ENCODE measurements around the gene DAP. TPM values are rescaled to one million over a fixed set of nuclear protein-coding genes. Genes with fewer than 3 reads are reported as not detected.

DAP gene
- total RNA-seq, 3 donors from 2014 or later: 60.8 to 63.8 (median 61.9) TPM

- H3K27me3 ChIP-seq: no peaks in the 10 kb centered on the region
- TF ChIP-seq POLR2AphosphoS5 (IDR thresholded peaks at IDR 0.05) (no peak), CTCF (IDR thresholded peaks at IDR 0.05) (no peak), POLR2A (IDR thresholded peaks at IDR 0.05) (no peak)
- H3K4me1 ChIP-seq: no peaks in the 10 kb centered on the region
- H3K4me3 ChIP-seq: no peak overlapping the region
- H3K36me3 ChIP-seq: no peaks in the 10 kb centered on the region
- H3K27ac ChIP-seq: no peak overlapping the region
- no peak for DNase-seq (ENCODE audit: low spot score in 2 of 2)
- intact Hi-C loops (cut with DNase I; ENCODE audit: low total_unique reads): no loop called here
- no peaks in the 10 kb centered on the region for H3K9me3 ChIP-seq
Measured at GRCh38 chr5:10733426-10733825, 27.6 kb downstream of the DAP start.

- TF ChIP-seq CTCF (IDR thresholded peaks at IDR 0.05) (no peak), POLR2AphosphoS5 (IDR thresholded peaks at IDR 0.05) (no peak), POLR2A (IDR thresholded peaks at IDR 0.05) (no peak)
- DNase-seq (ENCODE audit: low spot score in 2 of 2): no peak
- intact Hi-C loops (cut with DNase I; ENCODE audit: low total_unique reads): no loop called here
- Histone ChIP-seq H3K36me3 (no peaks in the 10 kb centered on the region), H3K4me3 (no peak overlapping the region), H3K9me3 (no peaks in the 10 kb centered on the region), H3K27ac (no peak overlapping the region), H3K27me3 (no peaks in the 10 kb centered on the region), H3K4me1 (no peaks in the 10 kb centered on the region)
Measured at GRCh38 chr5:10731913-10732312, 29.1 kb downstream of the DAP start.

GRCh38 chr5:10730043-10730351, 31.0 kb downstream of the DAP start:
- TF ChIP-seq POLR2AphosphoS5 (IDR thresholded peaks at IDR 0.05): no peak
- no peak for TF ChIP-seq CTCF (IDR thresholded peaks at IDR 0.05)
- no peak for TF ChIP-seq POLR2A (IDR thresholded peaks at IDR 0.05)
- intact Hi-C loops (cut with DNase I; ENCODE audit: low total_unique reads): no loop called here
- Histone ChIP-seq H3K27me3 (no peaks in the 10 kb centered on the region), H3K36me3 (no peaks in the 10 kb centered on the region), H3K27ac (no peak overlapping the region), H3K9me3 (no peaks in the 10 kb centered on the region), H3K4me3 (no peak overlapping the region), H3K4me1 (no peaks in the 10 kb centered on the region)
- no peak for DNase-seq (ENCODE audit: low spot score in 2 of 2)

- no peaks in the 10 kb centered on the region for H3K9me3 ChIP-seq
- H3K27me3 ChIP-seq: no peaks in the 10 kb centered on the region
- H3K4me1 ChIP-seq: no peaks in the 10 kb centered on the region
- no peak for DNase-seq (ENCODE audit: low spot score in 2 of 2)
- TF ChIP-seq POLR2A (IDR thresholded peaks at IDR 0.05) (no peak), CTCF (IDR thresholded peaks at IDR 0.05) (no peak), POLR2AphosphoS5 (IDR thresholded peaks at IDR 0.05) (no peak)
- H3K4me3 ChIP-seq: no peak overlapping the region
- H3K27ac ChIP-seq: no peak overlapping the region
- intact Hi-C loops (cut with DNase I; ENCODE audit: low total_unique reads): no loop called here
- H3K36me3 ChIP-seq: no peaks in the 10 kb centered on the region
Measured at GRCh38 chr5:10729320-10730042, 31.6 kb downstream of the DAP start.

GRCh38 chr5:10728679-10729078, 32.4 kb downstream of the DAP start:
- no peak for DNase-seq (ENCODE audit: low spot score in 2 of 2)
- Histone ChIP-seq H3K4me1 (no peaks in the 10 kb centered on the region), H3K27ac (no peak overlapping the region), H3K27me3 (no peaks in the 10 kb centered on the region), H3K36me3 (no peaks in the 10 kb centered on the region), H3K9me3 (no peaks in the 10 kb centered on the region), H3K4me3 (no peak overlapping the region)
- no peak for TF ChIP-seq POLR2A (IDR thresholded peaks at IDR 0.05)
- no peak for TF ChIP-seq CTCF (IDR thresholded peaks at IDR 0.05)
- TF ChIP-seq POLR2AphosphoS5 (IDR thresholded peaks at IDR 0.05): no peak
- intact Hi-C loops (cut with DNase I; ENCODE audit: low total_unique reads): no loop called here
